ENCODE measurements around the gene POLDIP3.

Gene POLDIP3

DNA sequence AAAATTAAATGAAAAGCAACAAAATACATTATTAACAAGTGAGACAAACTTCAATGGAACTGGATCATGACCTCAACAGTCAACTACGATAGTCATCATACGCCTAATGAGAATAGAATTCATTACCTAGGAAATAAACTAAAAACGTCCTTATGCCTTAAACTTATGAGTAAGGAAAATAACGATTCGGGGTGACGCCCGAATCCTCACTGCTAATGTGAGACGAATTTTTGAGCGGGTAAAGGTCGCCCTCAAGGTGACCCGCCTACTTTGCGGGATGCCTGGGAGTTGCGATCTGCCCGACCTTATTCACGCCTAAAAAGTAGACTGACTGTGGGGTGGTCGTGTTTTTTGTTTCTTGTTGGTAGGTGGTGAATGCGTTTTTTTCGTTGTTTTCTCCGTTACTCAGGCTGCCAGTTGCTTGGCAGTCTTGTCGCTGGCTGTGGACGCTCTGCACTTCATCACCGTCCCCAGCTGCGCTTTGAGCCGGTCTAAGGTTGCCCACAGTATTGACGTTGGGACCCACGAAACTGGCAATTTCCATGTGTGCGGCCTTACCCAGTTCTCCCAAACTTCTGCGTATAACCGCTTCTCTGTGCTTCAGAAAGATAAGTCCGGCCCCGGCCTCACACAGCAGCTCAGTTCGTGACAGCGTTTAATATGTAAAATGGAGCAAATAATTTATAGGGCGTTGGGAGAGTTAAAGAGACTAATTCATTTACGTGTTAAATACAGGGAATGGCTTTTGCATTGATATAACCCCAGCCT, 593 bp upstream of the POLDIP3 start (continued):
- TF ChIP-seq, protein P1, sequence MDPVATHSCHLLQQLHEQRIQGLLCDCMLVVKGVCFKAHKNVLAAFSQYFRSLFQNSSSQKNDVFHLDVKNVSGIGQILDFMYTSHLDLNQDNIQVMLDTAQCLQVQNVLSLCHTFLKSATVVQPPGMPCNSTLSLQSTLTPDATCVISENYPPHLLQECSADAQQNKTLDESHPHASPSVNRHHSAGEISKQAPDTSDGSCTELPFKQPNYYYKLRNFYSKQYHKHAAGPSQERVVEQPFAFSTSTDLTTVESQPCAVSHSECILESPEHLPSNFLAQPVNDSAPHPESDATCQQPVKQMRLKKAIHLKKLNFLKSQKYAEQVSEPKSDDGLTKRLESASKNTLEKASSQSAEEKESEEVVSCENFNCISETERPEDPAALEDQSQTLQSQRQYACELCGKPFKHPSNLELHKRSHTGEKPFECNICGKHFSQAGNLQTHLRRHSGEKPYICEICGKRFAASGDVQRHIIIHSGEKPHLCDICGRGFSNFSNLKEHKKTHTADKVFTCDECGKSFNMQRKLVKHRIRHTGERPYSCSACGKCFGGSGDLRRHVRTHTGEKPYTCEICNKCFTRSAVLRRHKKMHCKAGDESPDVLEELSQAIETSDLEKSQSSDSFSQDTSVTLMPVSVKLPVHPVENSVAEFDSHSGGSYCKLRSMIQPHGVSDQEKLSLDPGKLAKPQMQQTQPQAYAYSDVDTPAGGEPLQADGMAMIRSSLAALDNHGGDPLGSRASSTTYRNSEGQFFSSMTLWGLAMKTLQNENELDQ (tag by site-specific recombination; IDR thresholded peaks at IDR 0.05; ENCODE audit: low read depth) = no peak
- TF ChIP-seq ZNF76 (tag by site-specific recombination; IDR thresholded peaks at IDR 0.05; ENCODE audit: borderline replicate concordance, low read depth) (no peak), ZNF324 (tag by site-specific recombination; IDR thresholded peaks at IDR 0.05) (peak; percentile 45), ZNF302 (tag by site-specific recombination; IDR thresholded peaks at IDR 0.05; ENCODE audit: low read depth) (no peak), ZNF596 (tag by site-specific recombination; IDR thresholded peaks at IDR 0.05) (no peak), OVOL3 (tag by site-specific recombination; IDR thresholded peaks at IDR 0.05) (no peak), ZNF391 (tag by site-specific recombination; IDR thresholded peaks at IDR 0.05; ENCODE audit: borderline replicate concordance, low read depth) (no peak), ZNF48 (tag by site-specific recombination; IDR thresholded peaks at IDR 0.05) (no peak), KLF9 (tag by site-specific recombination; IDR thresholded peaks at IDR 0.05; ENCODE audit: low read depth) (0 out of 2 replicates have a peak, but pooled peaks have one; percentile 4), ZNF138 (tag by site-specific recombination; IDR thresholded peaks at IDR 0.05; ENCODE audit: borderline replicate concordance) (no peak), ZNF785 (tag by site-specific recombination; IDR thresholded peaks at IDR 0.05) (peak; percentile 21; the same call in 1 of the 2 replicates), ZNF837 (tag by site-specific recombination; IDR thresholded peaks at IDR 0.05) (no peak), ZNF510 (tag by site-specific recombination; IDR thresholded peaks at IDR 0.05; ENCODE audit: insufficient replicate concordance) (no peak), ZNF629 (tag by site-specific recombination; IDR thresholded peaks at IDR 0.05) (peak; percentile 82), KLF8 (tag by site-specific recombination; IDR thresholded peaks at IDR 0.05) (peak; percentile 42), ZFP69B (tag by site-specific recombination; IDR thresholded peaks at IDR 0.05) (peak; percentile 83), GLIS1 (tag by site-specific recombination; IDR thresholded peaks at IDR 0.05) (peak; percentile 48), ZNF132 (tag by site-specific recombination; IDR thresholded peaks at IDR 0.05; ENCODE audit: borderline replicate concordance) (no peak), SETDB1 (IDR thresholded peaks at IDR 0.05; ENCODE audit: insufficient read length, low read length) (no peak), HOXA7 (CRISPR knock-in tag; IDR thresholded peaks at IDR 0.05; ENCODE audit: borderline replicate concordance) (no peak), FEZF1 (tag by site-specific recombination; IDR thresholded peaks at IDR 0.05) (no peak), ZNF10 (tag by site-specific recombination; IDR thresholded peaks at IDR 0.05) (no peak), YY1 (tag by site-specific recombination; IDR thresholded peaks at IDR 0.05) (peak; percentile 60; the same call in 1 of the 2 replicates), ZNF114 (tag by site-specific recombination; IDR thresholded peaks at IDR 0.05) (no peak), ZFHX2 (tag by site-specific recombination; conservative IDR thresholded peaks at IDR 0.05) (peak; percentile 35), KLF10 (tag by site-specific recombination; IDR thresholded peaks at IDR 0.05) (peak; percentile 94)
- TF ChIP-seq, protein P2, sequence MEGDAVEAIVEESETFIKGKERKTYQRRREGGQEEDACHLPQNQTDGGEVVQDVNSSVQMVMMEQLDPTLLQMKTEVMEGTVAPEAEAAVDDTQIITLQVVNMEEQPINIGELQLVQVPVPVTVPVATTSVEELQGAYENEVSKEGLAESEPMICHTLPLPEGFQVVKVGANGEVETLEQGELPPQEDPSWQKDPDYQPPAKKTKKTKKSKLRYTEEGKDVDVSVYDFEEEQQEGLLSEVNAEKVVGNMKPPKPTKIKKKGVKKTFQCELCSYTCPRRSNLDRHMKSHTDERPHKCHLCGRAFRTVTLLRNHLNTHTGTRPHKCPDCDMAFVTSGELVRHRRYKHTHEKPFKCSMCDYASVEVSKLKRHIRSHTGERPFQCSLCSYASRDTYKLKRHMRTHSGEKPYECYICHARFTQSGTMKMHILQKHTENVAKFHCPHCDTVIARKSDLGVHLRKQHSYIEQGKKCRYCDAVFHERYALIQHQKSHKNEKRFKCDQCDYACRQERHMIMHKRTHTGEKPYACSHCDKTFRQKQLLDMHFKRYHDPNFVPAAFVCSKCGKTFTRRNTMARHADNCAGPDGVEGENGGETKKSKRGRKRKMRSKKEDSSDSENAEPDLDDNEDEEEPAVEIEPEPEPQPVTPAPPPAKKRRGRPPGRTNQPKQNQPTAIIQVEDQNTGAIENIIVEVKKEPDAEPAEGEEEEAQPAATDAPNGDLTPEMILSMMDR (tag by site-specific recombination; IDR thresholded peaks at IDR 0.05) = peak; percentile 16
- TF ChIP-seq, protein P3, sequence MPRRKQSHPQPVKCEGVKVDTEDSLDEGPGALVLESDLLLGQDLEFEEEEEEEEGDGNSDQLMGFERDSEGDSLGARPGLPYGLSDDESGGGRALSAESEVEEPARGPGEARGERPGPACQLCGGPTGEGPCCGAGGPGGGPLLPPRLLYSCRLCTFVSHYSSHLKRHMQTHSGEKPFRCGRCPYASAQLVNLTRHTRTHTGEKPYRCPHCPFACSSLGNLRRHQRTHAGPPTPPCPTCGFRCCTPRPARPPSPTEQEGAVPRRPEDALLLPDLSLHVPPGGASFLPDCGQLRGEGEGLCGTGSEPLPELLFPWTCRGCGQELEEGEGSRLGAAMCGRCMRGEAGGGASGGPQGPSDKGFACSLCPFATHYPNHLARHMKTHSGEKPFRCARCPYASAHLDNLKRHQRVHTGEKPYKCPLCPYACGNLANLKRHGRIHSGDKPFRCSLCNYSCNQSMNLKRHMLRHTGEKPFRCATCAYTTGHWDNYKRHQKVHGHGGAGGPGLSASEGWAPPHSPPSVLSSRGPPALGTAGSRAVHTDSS (tag by site-specific recombination; IDR thresholded peaks at IDR 0.05) = no peak
- TF ChIP-seq, protein P4, sequence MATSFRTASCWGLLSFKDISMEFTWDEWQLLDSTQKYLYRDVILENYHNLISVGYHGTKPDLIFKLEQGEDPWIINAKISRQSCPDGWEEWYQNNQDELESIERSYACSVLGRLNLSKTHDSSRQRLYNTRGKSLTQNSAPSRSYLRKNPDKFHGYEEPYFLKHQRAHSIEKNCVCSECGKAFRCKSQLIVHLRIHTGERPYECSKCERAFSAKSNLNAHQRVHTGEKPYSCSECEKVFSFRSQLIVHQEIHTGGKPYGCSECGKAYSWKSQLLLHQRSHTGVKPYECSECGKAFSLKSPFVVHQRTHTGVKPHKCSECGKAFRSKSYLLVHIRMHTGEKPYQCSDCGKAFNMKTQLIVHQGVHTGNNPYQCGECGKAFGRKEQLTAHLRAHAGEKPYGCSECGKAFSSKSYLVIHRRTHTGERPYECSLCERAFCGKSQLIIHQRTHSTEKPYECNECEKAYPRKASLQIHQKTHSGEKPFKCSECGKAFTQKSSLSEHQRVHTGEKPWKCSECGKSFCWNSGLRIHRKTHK (tag by site-specific recombination; IDR thresholded peaks at IDR 0.05) = no peak
- TF ChIP-seq, protein P5, sequence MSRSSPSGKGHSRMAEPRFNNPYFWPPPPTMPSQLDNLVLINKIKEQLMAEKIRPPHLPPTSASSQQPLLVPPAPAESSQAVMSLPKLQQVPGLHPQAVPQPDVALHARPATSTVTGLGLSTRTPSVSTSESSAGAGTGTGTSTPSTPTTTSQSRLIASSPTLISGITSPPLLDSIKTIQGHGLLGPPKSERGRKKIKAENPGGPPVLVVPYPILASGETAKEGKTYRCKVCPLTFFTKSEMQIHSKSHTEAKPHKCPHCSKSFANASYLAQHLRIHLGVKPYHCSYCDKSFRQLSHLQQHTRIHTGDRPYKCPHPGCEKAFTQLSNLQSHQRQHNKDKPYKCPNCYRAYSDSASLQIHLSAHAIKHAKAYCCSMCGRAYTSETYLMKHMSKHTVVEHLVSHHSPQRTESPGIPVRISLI (tag by site-specific recombination; IDR thresholded peaks at IDR 0.05) = peak; percentile 99
- TF ChIP-seq, protein P6, sequence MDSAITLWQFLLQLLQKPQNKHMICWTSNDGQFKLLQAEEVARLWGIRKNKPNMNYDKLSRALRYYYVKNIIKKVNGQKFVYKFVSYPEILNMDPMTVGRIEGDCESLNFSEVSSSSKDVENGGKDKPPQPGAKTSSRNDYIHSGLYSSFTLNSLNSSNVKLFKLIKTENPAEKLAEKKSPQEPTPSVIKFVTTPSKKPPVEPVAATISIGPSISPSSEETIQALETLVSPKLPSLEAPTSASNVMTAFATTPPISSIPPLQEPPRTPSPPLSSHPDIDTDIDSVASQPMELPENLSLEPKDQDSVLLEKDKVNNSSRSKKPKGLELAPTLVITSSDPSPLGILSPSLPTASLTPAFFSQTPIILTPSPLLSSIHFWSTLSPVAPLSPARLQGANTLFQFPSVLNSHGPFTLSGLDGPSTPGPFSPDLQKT (IDR thresholded peaks at IDR 0.05; ENCODE audit: borderline replicate concordance, low read depth, low read length) = no peak

Data from HEK293 (cell line).